ENCODE data around the gene CFAP70. TPM values are rescaled to one million over a fixed set of nuclear protein-coding genes. Genes with fewer than 3 reads are reported as not detected.

CFAP70 gene
- total RNA-seq, 1 experiment from 2014 or later, result 0.06 TPM

DNA sequence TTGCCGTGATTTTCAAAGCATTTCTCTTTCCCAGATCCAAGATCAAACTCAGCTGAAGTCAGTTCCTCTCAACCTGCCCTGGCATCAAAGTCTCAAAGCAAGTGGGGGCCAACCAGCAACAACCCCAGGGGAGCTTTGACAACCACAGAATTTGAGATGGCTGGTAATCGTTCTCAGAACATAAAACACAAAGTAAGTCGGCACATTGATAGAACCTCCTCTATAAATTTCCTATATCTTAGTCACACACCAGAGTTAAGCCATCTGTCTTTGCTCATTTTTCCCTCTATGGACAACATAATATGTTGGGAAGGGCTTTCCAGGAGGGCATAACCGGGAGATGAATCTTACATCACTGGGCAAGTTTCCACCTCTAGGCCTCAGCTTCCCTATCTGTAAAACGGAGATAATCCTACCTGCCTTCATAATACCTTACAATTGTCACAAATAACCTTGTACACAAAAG is 110.4 kb downstream of the CFAP70 start:
- peaks cover 25% of the 10 kb centered on the region for H3K4me1 ChIP-seq (ENCODE audit: insufficient read depth, low read length, poor library complexity, severe bottlenecking)
- CTCF ChIA-PET, result no interaction called here
- intact Hi-C loops (cut with micrococcal nuclease; ENCODE audit: unreplicated experiment), result loop anchor here (5.0 kb wide), 1 partner anchor 164 kb away; the partner anchor contains the start of gene ANXA7
- TF ChIP-seq, protein P1, sequence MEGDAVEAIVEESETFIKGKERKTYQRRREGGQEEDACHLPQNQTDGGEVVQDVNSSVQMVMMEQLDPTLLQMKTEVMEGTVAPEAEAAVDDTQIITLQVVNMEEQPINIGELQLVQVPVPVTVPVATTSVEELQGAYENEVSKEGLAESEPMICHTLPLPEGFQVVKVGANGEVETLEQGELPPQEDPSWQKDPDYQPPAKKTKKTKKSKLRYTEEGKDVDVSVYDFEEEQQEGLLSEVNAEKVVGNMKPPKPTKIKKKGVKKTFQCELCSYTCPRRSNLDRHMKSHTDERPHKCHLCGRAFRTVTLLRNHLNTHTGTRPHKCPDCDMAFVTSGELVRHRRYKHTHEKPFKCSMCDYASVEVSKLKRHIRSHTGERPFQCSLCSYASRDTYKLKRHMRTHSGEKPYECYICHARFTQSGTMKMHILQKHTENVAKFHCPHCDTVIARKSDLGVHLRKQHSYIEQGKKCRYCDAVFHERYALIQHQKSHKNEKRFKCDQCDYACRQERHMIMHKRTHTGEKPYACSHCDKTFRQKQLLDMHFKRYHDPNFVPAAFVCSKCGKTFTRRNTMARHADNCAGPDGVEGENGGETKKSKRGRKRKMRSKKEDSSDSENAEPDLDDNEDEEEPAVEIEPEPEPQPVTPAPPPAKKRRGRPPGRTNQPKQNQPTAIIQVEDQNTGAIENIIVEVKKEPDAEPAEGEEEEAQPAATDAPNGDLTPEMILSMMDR (conservative IDR thresholded peaks at IDR 0.05; ENCODE audit: low read depth, low read length), result no peak
- no peak for TF ChIP-seq EZH2 (IDR thresholded peaks at IDR 0.05; ENCODE audit: borderline replicate concordance, low read depth, low read length, poor library complexity, severe bottlenecking)
- H3K36me3 ChIP-seq (ENCODE audit: insufficient read depth, low read length, poor library complexity, severe bottlenecking), result peaks cover 54% of the 10 kb centered on the region
- H3K27ac ChIP-seq (ENCODE audit: low read depth, low read length, poor library complexity, severe bottlenecking), result peak overlapping the region; percentile 98
- H3K9me3 ChIP-seq (ENCODE audit: low read depth, low read length, poor library complexity, severe bottlenecking), result no peaks in the 10 kb centered on the region
- BruUV-seq (replicated peaks), result no TSS peak
- H3K4me3 ChIP-seq (ENCODE audit: low read depth, low read length, poor library complexity, severe bottlenecking), result no peak overlapping the region
- POLR2A ChIA-PET (ENCODE audit: low non-redundant PET), result no interaction called here
- no peaks in the 10 kb centered on the region for H3K27me3 ChIP-seq (replicated peaks; ENCODE audit: insufficient read depth, low read depth, low read length, poor library complexity)
- no peak for DNase-seq (ENCODE audit: low spot score)

DNA sequence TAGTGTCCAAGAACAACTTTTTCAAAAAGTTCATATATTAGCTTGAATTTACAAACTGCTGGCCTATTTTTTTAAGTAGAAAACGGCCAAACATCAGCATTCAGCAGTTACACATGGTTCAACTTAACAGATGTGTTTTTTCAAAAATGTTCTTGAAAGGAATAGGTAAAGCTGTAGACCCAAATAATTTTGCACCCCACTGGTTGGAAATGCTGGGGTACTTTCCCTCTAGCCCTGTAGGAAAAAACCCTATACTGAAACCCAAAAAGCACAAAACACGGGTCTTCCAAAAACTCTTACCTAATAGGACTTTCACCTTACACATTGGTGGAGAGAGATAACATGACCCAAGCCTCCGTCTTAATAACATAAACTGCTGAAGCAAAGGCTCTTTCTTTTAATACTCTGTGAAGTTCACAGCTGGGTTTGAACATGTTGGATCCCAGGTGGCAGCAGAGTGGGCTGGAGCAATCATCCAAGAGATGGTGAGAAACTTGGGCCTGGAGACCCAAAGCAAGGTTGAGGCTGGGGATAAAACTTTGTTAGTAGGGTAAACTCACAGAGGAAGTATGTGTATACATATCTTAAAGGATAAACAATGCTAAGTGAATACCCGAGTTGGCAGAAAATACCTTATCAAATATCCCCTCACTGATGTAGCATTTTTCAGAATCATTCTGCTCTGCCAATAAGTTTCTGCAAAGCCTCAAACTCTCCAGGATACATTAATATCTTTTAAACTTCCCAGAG is 111.0 kb downstream of the CFAP70 start:
- DNase-seq (ENCODE audit: low spot score), result no peak
- CTCF ChIA-PET, result no interaction called here
- peaks cover 25% of the 10 kb centered on the region for H3K4me1 ChIP-seq (ENCODE audit: insufficient read depth, low read length, poor library complexity, severe bottlenecking)
- H3K27me3 ChIP-seq (replicated peaks; ENCODE audit: insufficient read depth, low read depth, low read length, poor library complexity), result no peaks in the 10 kb centered on the region
- H3K36me3 ChIP-seq (ENCODE audit: insufficient read depth, low read length, poor library complexity, severe bottlenecking), result peaks cover 60% of the 10 kb centered on the region
- H3K27ac ChIP-seq (ENCODE audit: low read depth, low read length, poor library complexity, severe bottlenecking), result peak overlapping the region; percentile 98
- BruUV-seq (replicated peaks), result TSS peak; percentile 94
- TF ChIP-seq, protein P1 (conservative IDR thresholded peaks at IDR 0.05; ENCODE audit: low read depth, low read length), result no peak
- no peak for TF ChIP-seq EZH2 (IDR thresholded peaks at IDR 0.05; ENCODE audit: borderline replicate concordance, low read depth, low read length, poor library complexity, severe bottlenecking)
- intact Hi-C loops (cut with micrococcal nuclease; ENCODE audit: unreplicated experiment), result loop anchor here (5.0 kb wide), 1 partner anchor 165 kb away; the partner anchor contains the start of gene ANXA7
- H3K9me3 ChIP-seq (ENCODE audit: low read depth, low read length, poor library complexity, severe bottlenecking), result no peaks in the 10 kb centered on the region
- H3K4me3 ChIP-seq (ENCODE audit: low read depth, low read length, poor library complexity, severe bottlenecking), result peak overlapping the region; percentile 82
- POLR2A ChIA-PET (ENCODE audit: low non-redundant PET), result interaction anchor here (0.6 to 0.7 kb wide), 3 partner anchors 12 to 1740 kb away, joined by 3 to 7 read pairs (median 3); no protein-coding TSS in a partner anchor

GRCh38 chr10:73246646-73247508 is 111.8 kb downstream of the CFAP70 start, which contains the start of gene DNAJC9:
TSS of gene DNAJC9 (minus strand) at chr10:73247255. CDS start at chr10:73247189, 66 bp downstream.
- POLR2A ChIA-PET (ENCODE audit: low non-redundant PET), result interaction anchor here (0.6 to 0.7 kb wide), 4 partner anchors 11 to 1741 kb away, joined by 3 to 7 read pairs (median 3); no protein-coding TSS in a partner anchor
- H3K36me3 ChIP-seq (ENCODE audit: insufficient read depth, low read length, poor library complexity, severe bottlenecking), result peaks cover 67% of the 10 kb centered on the region
- CTCF ChIA-PET, result no interaction called here

More at GRCh38 chr10:73246646-73247508, 111.8 kb downstream of the CFAP70 start, which contains the start of gene DNAJC9:
- BruUV-seq (replicated peaks), result no TSS peak
- Histone ChIP-seq H3K4me3 (ENCODE audit: low read depth, low read length, poor library complexity, severe bottlenecking) (peak within 1 kb of the TSS; percentile 82), H3K27ac (ENCODE audit: low read depth, low read length, poor library complexity, severe bottlenecking) (peak within 1 kb of the TSS; percentile 98), H3K27me3 (replicated peaks; ENCODE audit: insufficient read depth, low read depth, low read length, poor library complexity) (no peaks in the 10 kb centered on the region), H3K9me3 (ENCODE audit: low read depth, low read length, poor library complexity, severe bottlenecking) (no peaks in the 10 kb centered on the region), H3K4me1 (ENCODE audit: insufficient read depth, low read length, poor library complexity, severe bottlenecking) (peaks cover 25% of the 10 kb centered on the region)
- intact Hi-C loops (cut with micrococcal nuclease; ENCODE audit: unreplicated experiment), result loop anchor here (5.0 kb wide), 1 partner anchor 165 kb away; the partner anchor contains the start of gene ANXA7
- TF ChIP-seq, protein P1 (conservative IDR thresholded peaks at IDR 0.05; ENCODE audit: low read depth, low read length), result no peak
- no peak for TF ChIP-seq EZH2 (IDR thresholded peaks at IDR 0.05; ENCODE audit: borderline replicate concordance, low read depth, low read length, poor library complexity, severe bottlenecking)
- peak; percentile 97 for DNase-seq (ENCODE audit: low spot score)
